GM19452 (cell line): ENCODE data around the gene FOSL2.

Experiments
- ATAC-seq: cut with Tn5 transposase; IDR thresholded peaks from one replicate; pipeline ENCODE4 v1.9.1; 2021; ENCODE audit not compliant: unreplicated experiment

FOSL2 gene

DNA sequence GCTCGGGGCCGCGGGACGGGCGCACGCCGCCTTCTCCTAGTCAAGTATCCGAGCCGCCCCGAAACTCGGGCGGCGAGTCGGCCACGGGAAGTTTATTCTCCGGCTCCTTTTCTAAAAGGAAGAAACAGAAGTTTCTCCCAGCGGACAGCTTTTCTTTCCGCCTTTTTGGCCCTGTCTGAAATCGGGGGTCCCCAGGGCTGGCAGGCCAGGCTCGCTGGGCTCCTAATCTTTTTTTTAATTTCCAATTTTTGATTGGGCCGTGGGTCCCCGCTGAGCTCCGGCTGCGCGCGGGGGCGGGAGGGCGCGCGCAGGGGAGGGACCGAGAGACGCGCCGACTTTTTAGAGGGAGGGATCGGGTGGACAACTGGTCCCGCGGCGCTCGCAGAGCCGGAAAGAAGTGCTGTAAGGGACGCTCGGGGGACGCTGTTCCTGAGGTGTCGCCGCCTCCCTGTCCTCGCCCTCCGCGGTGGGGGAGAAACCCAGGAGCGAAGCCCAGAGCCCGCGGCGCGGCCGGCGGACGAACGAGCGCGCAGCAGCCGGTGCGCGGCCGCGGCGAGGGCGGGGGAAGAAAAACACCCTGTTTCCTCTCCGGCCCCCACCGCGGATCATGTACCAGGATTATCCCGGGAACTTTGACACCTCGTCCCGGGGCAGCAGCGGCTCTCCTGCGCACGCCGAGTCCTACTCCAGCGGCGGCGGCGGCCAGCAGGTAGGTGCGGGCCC lies 617 bp downstream of the FOSL2 start:
- no peak for ATAC-seq

GRCh38 chr2:28394331-28394877 lies 1.7 kb downstream of the FOSL2 start:
- ATAC-seq, result no peak

DNA sequence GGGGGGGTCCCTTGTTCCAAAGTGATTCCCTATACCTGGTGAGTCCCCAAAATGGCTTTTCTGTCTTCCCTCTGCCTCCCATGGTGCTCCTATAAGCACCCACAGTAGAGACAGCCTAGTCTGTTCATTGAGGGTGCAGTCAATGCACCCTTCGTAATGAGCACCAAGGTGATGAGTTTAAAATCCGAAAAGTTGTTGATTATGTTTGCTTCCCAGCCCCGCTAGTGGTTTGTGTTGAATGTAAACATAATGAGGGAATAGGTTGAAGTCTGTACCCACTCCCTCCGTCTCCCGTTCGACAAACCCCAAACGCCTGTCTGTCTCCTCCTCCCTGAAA lies 2.3 kb downstream of the FOSL2 start:
- ATAC-seq, result no peak

DNA sequence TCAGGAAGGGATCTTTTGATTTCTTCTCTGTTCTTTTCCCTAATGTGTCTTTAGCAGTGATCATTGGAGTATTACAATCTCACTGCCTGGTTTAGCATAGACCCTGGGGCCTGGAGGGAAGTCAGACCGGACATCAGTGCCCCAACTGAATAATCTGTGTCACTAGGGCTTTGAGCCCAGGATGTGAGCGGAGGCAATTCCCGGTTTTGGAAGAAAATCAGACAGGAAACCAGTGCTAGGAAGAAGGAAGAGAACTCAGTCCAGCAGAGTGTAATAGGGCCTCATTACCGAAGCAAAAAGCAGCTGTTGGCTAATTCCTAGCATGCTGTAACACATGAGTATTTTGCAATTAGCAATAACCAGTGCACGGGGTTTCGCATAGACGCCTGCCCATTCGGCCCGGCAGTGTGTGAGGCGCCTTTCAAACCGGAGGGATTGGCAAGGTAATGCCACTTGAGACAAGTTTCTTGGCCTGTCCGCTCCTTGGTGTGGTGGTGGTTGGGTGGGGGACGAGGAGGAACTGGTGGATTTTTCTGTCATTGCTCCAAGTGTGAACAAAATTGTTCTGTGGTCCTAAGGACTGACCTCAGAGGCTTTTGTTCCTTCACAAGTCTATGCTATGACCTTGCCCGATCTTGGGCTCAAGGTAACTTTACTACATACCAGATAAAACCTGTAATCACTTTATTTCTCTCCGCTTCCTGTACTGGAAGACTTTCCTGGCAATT lies 2.8 kb downstream of the FOSL2 start:
- no peak for ATAC-seq

DNA sequence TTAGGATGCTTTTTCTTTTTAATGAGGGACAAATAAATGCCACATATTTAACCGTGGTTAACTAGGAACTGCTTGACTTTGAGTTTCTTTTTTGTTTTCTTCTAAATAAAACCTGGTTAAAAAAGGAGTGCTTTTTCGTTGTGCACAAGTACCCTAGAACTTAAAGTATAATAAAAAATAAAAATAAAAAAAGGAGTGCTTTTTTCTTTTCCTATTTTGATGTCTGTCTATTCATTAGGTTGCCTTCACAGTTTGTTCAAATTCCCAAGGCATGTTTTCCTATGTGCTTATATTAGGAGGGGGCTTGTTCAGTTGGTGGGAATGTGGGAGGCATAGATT lies 4.4 kb downstream of the FOSL2 start:
- no peak for ATAC-seq

GRCh38 chr2:28398101-28398834 lies 5.6 kb downstream of the FOSL2 start:
- no peak for ATAC-seq

GRCh38 chr2:28399289-28399688 lies 6.6 kb downstream of the FOSL2 start:
- ATAC-seq, result no peak

- ATAC-seq, result no peak
Measured at GRCh38 chr2:28399956-28400355, 7.3 kb downstream of the FOSL2 start.

GRCh38 chr2:28400419-28400818 lies 7.8 kb downstream of the FOSL2 start:
- ATAC-seq, result no peak

GRCh38 chr2:28400921-28401320 lies 8.3 kb downstream of the FOSL2 start:
- ATAC-seq, result no peak

GRCh38 chr2:28401411-28401810 lies 8.8 kb downstream of the FOSL2 start:
- no peak for ATAC-seq

DNA sequence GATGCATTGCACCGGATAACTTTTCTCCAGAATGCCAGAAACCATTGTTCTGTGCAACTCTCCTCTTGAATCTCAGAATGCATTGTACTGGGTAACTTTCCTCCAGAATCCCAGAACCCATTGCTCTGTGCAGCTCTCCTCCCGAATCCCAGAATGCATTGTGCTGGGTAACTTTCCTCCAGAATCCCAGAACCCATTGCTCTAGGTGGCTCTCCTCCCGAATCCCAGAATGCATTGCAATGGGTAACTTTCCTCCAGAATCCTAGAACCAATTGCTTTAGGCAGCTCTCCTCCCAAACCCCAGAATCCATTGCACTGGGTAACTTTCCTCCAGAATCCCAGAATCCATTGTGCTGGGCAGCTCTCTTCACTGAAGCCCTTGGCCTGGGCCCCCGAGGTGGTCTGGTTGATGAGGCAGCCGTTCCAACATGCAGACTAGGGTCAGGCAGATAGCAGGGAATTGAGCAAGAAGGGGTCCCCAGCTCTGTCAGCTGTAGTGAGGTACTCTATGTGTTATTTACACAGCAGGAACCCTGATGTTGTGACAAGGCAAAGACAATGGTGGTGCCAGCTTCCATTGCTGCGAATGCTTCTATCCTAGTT lies 9.4 kb downstream of the FOSL2 start:
- ATAC-seq, result no peak

DNA sequence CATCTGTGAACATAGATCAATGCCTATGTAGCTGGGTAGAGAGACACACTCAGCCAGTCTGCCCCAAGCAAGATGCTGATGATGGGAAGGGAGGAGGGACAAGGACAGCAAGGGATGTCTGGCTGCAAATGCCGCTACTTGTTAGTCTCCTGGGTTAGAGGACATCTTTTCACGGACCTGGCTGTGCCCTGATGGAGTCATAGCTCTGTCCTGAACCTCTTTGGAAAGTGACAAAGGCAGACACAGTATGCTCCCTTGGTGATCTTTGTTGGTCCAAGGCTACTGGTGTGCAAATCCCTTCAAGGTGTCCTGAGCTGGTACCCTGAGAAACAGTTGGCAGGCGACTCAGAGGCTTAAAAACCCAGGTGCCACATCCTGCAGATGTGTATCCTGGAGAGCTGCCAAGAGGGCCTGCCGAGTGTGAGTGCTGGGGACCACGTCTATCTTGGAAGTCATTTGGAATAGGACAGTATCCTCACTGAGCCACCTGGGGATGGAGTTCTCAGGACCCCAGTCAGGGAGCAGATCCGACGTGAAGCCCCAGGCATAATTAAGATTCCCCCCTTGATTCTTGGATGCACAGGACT lies 10.8 kb downstream of the FOSL2 start:
- no peak for ATAC-seq

DNA sequence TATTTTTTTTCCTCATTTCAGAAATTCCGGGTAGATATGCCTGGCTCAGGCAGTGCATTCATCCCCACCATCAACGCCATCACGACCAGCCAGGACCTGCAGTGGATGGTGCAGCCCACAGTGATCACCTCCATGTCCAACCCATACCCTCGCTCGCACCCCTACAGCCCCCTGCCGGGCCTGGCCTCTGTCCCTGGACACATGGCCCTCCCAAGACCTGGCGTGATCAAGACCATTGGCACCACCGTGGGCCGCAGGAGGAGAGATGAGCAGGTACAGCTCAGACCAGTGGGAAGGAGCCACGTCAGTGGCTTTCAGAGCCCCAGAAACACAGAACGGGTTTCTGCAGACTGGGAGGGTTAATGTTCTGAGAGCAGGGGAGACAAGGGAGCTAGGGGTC lies 11.4 kb downstream of the FOSL2 start:
- ATAC-seq, result no peak

- no peak for ATAC-seq
Measured at GRCh38 chr2:28405537-28405936, 12.9 kb downstream of the FOSL2 start.

GRCh38 chr2:28406276-28407096 lies 13.8 kb downstream of the FOSL2 start:
- no peak for ATAC-seq

- no peak for ATAC-seq
Measured at GRCh38 chr2:28407131-28407975, 14.7 kb downstream of the FOSL2 start.

- ATAC-seq, result no peak
Measured at GRCh38 chr2:28407976-28408690, 15.5 kb downstream of the FOSL2 start.
